ENCODE measurements around the gene WDFY3. TPM values are rescaled to one million over a fixed set of nuclear protein-coding genes. Genes with fewer than 3 reads are reported as not detected.

Gene WDFY3, protein sequence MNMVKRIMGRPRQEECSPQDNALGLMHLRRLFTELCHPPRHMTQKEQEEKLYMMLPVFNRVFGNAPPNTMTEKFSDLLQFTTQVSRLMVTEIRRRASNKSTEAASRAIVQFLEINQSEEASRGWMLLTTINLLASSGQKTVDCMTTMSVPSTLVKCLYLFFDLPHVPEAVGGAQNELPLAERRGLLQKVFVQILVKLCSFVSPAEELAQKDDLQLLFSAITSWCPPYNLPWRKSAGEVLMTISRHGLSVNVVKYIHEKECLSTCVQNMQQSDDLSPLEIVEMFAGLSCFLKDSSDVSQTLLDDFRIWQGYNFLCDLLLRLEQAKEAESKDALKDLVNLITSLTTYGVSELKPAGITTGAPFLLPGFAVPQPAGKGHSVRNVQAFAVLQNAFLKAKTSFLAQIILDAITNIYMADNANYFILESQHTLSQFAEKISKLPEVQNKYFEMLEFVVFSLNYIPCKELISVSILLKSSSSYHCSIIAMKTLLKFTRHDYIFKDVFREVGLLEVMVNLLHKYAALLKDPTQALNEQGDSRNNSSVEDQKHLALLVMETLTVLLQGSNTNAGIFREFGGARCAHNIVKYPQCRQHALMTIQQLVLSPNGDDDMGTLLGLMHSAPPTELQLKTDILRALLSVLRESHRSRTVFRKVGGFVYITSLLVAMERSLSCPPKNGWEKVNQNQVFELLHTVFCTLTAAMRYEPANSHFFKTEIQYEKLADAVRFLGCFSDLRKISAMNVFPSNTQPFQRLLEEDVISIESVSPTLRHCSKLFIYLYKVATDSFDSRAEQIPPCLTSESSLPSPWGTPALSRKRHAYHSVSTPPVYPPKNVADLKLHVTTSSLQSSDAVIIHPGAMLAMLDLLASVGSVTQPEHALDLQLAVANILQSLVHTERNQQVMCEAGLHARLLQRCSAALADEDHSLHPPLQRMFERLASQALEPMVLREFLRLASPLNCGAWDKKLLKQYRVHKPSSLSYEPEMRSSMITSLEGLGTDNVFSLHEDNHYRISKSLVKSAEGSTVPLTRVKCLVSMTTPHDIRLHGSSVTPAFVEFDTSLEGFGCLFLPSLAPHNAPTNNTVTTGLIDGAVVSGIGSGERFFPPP (N-terminal part only)
- 100 to 1,000 TPM; 103 to 141 (median 121) TPM for total RNA-seq

DNA sequence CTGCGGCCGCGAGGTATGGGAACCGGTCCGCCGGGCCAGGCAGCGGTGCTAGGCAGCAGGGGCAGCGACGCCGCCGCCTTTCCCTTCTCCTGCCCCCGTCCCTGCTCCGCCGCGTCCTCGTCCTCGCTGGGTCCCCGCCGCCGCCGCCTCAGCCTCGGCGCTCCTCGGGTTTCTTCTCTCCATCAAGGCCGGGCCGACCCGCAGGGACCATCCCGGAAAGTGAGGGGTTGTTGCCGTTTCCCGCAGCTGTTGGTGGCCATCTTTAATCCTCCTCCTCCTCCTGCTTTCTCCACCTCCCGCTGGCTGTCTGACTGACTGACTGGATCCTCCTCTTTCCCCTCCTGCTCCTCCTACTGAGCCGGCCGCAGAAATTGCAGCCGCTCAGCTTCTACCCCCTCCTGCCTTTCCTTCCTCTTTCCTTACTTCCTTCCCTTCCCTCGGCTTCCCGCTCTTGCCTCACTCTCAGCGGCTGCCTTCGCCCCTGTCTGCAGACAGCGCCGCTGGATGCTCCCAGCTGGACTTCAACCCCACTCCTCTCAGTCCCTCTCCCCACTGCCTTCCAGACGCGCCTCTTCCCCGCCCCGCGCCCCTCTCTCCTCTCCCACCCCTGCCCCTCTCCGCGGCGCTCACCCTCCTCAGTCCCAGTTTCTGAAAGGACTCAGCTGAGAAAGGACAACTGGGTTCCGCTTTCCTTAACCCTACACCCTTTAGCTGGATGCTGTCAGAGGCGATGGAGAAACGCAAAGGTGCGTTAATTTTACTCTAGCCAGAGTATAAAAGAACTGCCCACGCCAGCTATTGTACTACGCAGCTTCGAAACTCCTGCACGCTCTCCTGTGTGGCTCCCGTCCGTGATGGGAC is at the start of gene WDFY3:
Gene WDFY3 (minus strand): TSS at position 309 of the 861 bp plus-strand sequence. CDS start 106,099 bp downstream, outside the sequence.
- no peaks in the 10 kb centered on the region for H3K27me3 ChIP-seq
- H3K9me3 ChIP-seq = no peaks in the 10 kb centered on the region
- TF ChIP-seq CTCF (IDR thresholded peaks at IDR 0.05) (no peak), POLR2A (IDR thresholded peaks at IDR 0.05) (peak in 1 of 2 donors; percentile 93)
- peak within 1 kb of the TSS; percentile 78 to 95 (median 94) for H3K27ac ChIP-seq
- no peaks in the 10 kb centered on the region for H3K36me3 ChIP-seq
- DNase-seq = peak; percentile 87 to 90
- peak within 1 kb of the TSS; percentile 78 to 98 (median 89) for H3K4me3 ChIP-seq (replicated peaks in 1 of 3)
- intact Hi-C loops (cut with DNase I) = no loop called here
- H3K4me1 ChIP-seq = peaks cover 15 to 17% of the 10 kb centered on the region in 2 donors
- WGBS, 2 donors = 0 to 1% methylated on average over 34 to 49 of the region's 58 CpGs

DNA sequence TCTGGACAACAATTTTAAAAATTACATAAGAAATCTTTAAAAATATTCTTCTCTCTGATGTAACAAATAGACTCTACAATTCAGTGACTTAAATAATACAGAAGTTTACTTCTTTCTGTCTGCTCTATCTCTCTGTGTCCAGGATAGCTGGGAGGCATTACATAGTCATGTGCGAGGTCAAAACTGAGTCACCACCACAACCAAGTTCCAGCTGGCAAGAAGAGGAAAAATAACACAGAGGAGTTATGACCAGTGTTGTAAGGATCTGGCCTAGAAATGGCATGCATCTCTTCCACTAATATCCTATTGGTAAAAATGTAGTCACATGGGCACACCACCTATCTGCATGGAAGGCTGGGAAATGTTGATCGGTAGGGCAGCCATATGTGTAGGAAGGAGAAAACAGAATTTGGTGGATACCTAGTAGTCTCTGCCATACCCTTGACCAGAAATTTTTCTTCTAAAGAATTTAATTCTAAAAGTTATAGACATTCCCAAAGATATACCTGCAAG is 39.4 kb upstream of the WDFY3 start:
- no peak for DNase-seq
- Histone ChIP-seq H3K27me3 (no peaks in the 10 kb centered on the region), H3K36me3 (no peaks in the 10 kb centered on the region), H3K9me3 (no peaks in the 10 kb centered on the region), H3K4me3 (replicated peaks in 1 of 3) (no peak overlapping the region), H3K27ac (no peak overlapping the region), H3K4me1 (no peaks in the 10 kb centered on the region)
- TF ChIP-seq CTCF (IDR thresholded peaks at IDR 0.05) = no peak
- TF ChIP-seq POLR2A (IDR thresholded peaks at IDR 0.05) = no peak
- WGBS, 2 donors = 97 to 100% methylated on average over 2 of the region's 2 CpGs
- intact Hi-C loops (cut with DNase I) = no loop called here

- no peaks in the 10 kb centered on the region for H3K9me3 ChIP-seq
- H3K4me1 ChIP-seq = no peaks in the 10 kb centered on the region
- no peak overlapping the region for H3K4me3 ChIP-seq (replicated peaks in 1 of 3)
- no peak for TF ChIP-seq POLR2A (IDR thresholded peaks at IDR 0.05)
- no peak for TF ChIP-seq CTCF (IDR thresholded peaks at IDR 0.05)
- no peaks in the 10 kb centered on the region for H3K36me3 ChIP-seq
- H3K27ac ChIP-seq = no peak overlapping the region
- 93 to 94% methylated on average over 3 of the region's 3 CpGs for WGBS, 2 donors
- no peaks in the 10 kb centered on the region for H3K27me3 ChIP-seq
- intact Hi-C loops (cut with DNase I) = no loop called here
- no peak for DNase-seq
These were observed 33.9 kb upstream of the WDFY3 start for GRCh38 chr4:85000343-85000742.

DNA sequence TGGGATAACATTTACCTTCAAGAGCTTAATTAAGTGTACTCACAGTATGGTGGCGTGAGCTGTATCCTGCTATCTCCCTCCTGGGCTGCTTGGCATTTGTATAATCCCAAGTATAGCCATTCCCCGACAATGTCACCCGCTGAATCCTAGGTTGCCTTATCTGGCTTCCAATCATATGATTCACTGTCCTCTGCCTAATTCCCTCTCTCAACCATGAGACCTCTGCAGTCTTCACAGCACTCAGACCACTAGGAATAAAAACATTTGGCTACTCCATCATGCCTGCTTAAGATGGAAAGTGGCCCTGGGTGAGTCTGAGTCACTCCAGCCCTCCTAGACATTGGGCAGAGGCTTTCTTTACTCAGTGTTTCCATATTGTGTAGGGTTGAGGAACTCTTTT is 28.9 kb upstream of the WDFY3 start:
- H3K27ac ChIP-seq = no peak overlapping the region
- no peaks in the 10 kb centered on the region for H3K36me3 ChIP-seq
- H3K4me3 ChIP-seq (replicated peaks in 1 of 3) = no peak overlapping the region
- H3K9me3 ChIP-seq = no peaks in the 10 kb centered on the region
- H3K27me3 ChIP-seq = no peaks in the 10 kb centered on the region
- TF ChIP-seq POLR2A (IDR thresholded peaks at IDR 0.05) = no peak
- no peak for TF ChIP-seq CTCF (IDR thresholded peaks at IDR 0.05)
- WGBS, 2 donors = 66 to 73% methylated on average over 3 of the region's 3 CpGs
- intact Hi-C loops (cut with DNase I) = no loop called here
- DNase-seq = no peak
- no peaks in the 10 kb centered on the region for H3K4me1 ChIP-seq
